Measurements from ENCODE around the gene PHF20. TPM values are rescaled to one million over a fixed set of nuclear protein-coding genes. Genes with fewer than 3 reads are reported as not detected.

Gene PHF20
- total RNA-seq, 1 donor from 2014 or later = 109 TPM

GRCh38 chr20:35732644-35732982 is 39.2 kb upstream of the PHF20 start:
- H3K4me3 ChIP-seq = no peak overlapping the region
- H3K36me3 ChIP-seq = peaks cover 87 to 100% of the 10 kb centered on the region in 2 donors
- H3K27ac ChIP-seq = no peak overlapping the region
- no peaks in the 10 kb centered on the region for H3K27me3 ChIP-seq
- no peak for TF ChIP-seq CTCF (IDR thresholded peaks at IDR 0.05)
- intact Hi-C loops (cut with DNase I) = no loop called here
- no peak for DNase-seq (ENCODE audit: low spot score in 2 of 2)
- no peaks in the 10 kb centered on the region for H3K9me3 ChIP-seq
- peaks cover 5 to 58% of the 10 kb centered on the region in 2 donors for H3K4me1 ChIP-seq

- DNase-seq (ENCODE audit: low spot score in 2 of 2) = no peak
- peaks cover 11 to 70% of the 10 kb centered on the region in 2 donors for H3K4me1 ChIP-seq
- H3K36me3 ChIP-seq = peaks cover 83 to 99% of the 10 kb centered on the region in 2 donors
- intact Hi-C loops (cut with DNase I) = loop anchor here (2.0 kb wide), 1 partner anchor 14 kb away; no protein-coding TSS in a partner anchor
- TF ChIP-seq CTCF (IDR thresholded peaks at IDR 0.05) = no peak
- H3K27ac ChIP-seq = peak overlapping the region in 1 of 2 donors; percentile 13
- H3K4me3 ChIP-seq = no peak overlapping the region
- H3K9me3 ChIP-seq = no peaks in the 10 kb centered on the region
- no peaks in the 10 kb centered on the region for H3K27me3 ChIP-seq
These were observed 37.4 kb upstream of the PHF20 start for GRCh38 chr20:35734374-35734773.

GRCh38 chr20:35734777-35735649 is 36.8 kb upstream of the PHF20 start:
- H3K27ac ChIP-seq = peak overlapping the region in 1 of 2 donors; percentile 13

DNA sequence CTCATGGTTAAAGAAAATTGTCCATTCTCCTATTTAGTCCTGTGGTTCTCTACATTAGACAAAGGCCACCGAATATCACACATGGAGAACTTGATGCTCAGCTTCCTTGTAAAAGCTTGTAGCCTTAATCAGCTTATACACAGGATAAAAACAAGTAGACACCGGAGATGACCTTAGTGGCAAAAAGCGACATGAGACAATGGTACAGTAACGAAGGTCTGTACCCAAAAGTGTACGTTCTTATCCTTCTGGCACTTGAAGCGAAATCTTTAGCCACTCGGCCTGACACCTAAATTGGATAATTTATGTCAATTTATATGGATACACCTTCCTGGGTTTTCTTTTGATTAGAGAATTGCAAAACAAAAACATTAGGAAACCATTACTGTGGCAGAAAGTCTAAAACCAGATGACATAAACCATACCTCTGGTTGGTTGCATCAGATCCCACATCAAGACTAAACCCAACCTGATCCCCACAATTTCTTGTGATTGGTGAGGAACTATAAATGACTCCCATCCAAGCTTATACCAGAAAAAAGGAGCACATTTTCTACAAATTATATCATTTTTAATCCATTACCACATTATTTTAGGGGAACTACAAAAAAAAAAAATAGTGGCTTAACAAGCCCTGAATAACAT is 35.9 kb upstream of the PHF20 start:
- Histone ChIP-seq H3K9me3 (no peaks in the 10 kb centered on the region), H3K27me3 (no peaks in the 10 kb centered on the region), H3K4me1 (peaks cover 15 to 68% of the 10 kb centered on the region in 2 donors), H3K27ac (no peak overlapping the region), H3K36me3 (peaks cover 74 to 97% of the 10 kb centered on the region in 2 donors), H3K4me3 (peak overlapping the region in 1 of 2 donors; percentile 19)
- DNase-seq (ENCODE audit: low spot score in 2 of 2) = no peak
- intact Hi-C loops (cut with DNase I) = loop anchor here (2.0 kb wide), 1 partner anchor 15 kb away; no protein-coding TSS in a partner anchor
- no peak for TF ChIP-seq CTCF (IDR thresholded peaks at IDR 0.05)

More at GRCh38 chr20:35734777-35735649, 36.8 kb upstream of the PHF20 start:
- Histone ChIP-seq H3K27me3 (no peaks in the 10 kb centered on the region), H3K9me3 (no peaks in the 10 kb centered on the region), H3K36me3 (peaks cover 78 to 99% of the 10 kb centered on the region in 2 donors), H3K4me3 (no peak overlapping the region), H3K4me1 (peaks cover 11 to 72% of the 10 kb centered on the region in 2 donors)
- intact Hi-C loops (cut with DNase I) = loop anchor here (2.0 kb wide), 1 partner anchor 14 kb away; no protein-coding TSS in a partner anchor
- DNase-seq (ENCODE audit: low spot score in 2 of 2) = no peak
- no peak for TF ChIP-seq CTCF (IDR thresholded peaks at IDR 0.05)

GRCh38 chr20:35737865-35738333 is 33.9 kb upstream of the PHF20 start:
- no peak for TF ChIP-seq CTCF (IDR thresholded peaks at IDR 0.05)
- intact Hi-C loops (cut with DNase I) = no loop called here
- Histone ChIP-seq H3K27ac (peak overlapping the region in 1 of 2 donors; percentile 35), H3K36me3 (peaks cover 57 to 78% of the 10 kb centered on the region in 2 donors), H3K4me3 (peak overlapping the region in 1 of 2 donors; percentile 86), H3K4me1 (peaks cover 15 to 56% of the 10 kb centered on the region in 2 donors), H3K9me3 (no peaks in the 10 kb centered on the region), H3K27me3 (no peaks in the 10 kb centered on the region)
- no peak for DNase-seq (ENCODE audit: low spot score in 2 of 2)
